Fibroblast of villous mesenchyme (primary cell): ENCODE data around the gene CCDC14. TPM values are rescaled to one million over a fixed set of nuclear protein-coding genes. Genes with fewer than 3 reads are reported as not detected.

ENCODE experiments used
- DNase-seq: peaks from one replicate; pipeline ENCODE4 v3.0.0-alpha.2; 2010; ENCODE audit warnings: low read depth
- H3K4me3 ChIP-seq: 2 replicates; pipeline ENCODE4 v1.5.1; 2011; ENCODE audit warnings: low read depth, mild to moderate bottlenecking, low read length
- CTCF ChIP-seq: IDR thresholded peaks from 2 replicates; pipeline ENCODE4 v1.5.1; 2012; ENCODE audit warnings: low read depth, mild to moderate bottlenecking, low read length; ENCODE audit not compliant: insufficient read depth
- total RNA-seq: library from RNA; depleted of rRNA; stranded (reverse); fragments of >200 nt; gene quantifications from 2 replicates; pipeline ENCODE4 v1.2.3, GENCODE V29; 2012

CCDC14 gene
- total RNA-seq, 1 donor = 130 TPM

GRCh38 chr3:123949641-123950040 lies 11.4 kb downstream of the CCDC14 start:
- TF ChIP-seq CTCF = no peak
- no peak overlapping the region for H3K4me3 ChIP-seq
- peak; percentile 18 for DNase-seq

- DNase-seq = no peak
- H3K4me3 ChIP-seq = no peak overlapping the region
- no peak for TF ChIP-seq CTCF
Observed at GRCh38 chr3:123948449-123948848, 12.6 kb downstream of the CCDC14 start.

DNA sequence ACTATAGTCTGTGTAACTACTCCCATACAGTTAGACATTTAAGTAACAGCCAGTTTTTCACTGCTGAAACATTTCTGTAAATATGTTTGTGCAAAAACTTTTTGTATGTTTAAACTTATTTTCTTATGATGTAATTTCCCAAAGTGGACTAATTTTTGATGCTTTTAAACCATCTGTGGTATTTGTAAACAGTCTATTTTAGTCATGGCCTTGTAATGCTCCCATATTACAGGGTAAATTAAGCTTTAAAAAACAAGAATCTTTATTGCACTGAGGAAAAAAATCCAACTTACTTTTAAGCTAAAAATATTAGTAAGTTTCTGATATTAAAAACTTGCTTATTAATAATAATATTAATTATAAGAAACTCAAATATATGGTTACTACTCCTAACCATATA lies 13.5 kb downstream of the CCDC14 start:
- no peak overlapping the region for H3K4me3 ChIP-seq
- DNase-seq = peak; percentile 42
- no peak for TF ChIP-seq CTCF

DNA sequence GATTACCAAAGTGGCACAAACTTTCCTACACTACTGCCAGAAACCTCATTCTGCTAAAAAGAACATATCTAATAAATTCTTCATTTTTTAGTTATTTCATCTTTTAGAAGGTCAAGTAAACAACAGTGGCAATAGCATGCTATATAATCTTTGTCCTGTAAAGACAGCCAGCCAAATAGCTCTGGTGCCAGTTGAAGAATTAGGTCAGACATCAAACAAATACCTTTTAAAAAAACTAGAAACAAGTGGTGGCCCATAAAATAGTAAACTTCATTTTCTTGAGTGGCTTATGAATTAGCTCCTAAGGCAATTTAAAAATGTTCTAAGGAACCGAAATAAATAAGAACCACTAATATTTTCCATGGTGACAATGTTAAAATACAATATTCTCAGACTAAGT lies 19.5 kb downstream of the CCDC14 start:
- no peak for TF ChIP-seq CTCF
- no peak overlapping the region for H3K4me3 ChIP-seq
- no peak for DNase-seq

- no peak overlapping the region for H3K4me3 ChIP-seq
- peak; percentile 18 for DNase-seq
- TF ChIP-seq CTCF = peak; percentile 33
Observed at GRCh38 chr3:123941121-123941520, 19.9 kb downstream of the CCDC14 start.

GRCh38 chr3:123939706-123940105 lies 21.3 kb downstream of the CCDC14 start:
- no peak for DNase-seq
- TF ChIP-seq CTCF = no peak
- H3K4me3 ChIP-seq = no peak overlapping the region

- no peak overlapping the region for H3K4me3 ChIP-seq
- TF ChIP-seq CTCF = no peak
- peak; percentile 65 for DNase-seq
Observed at GRCh38 chr3:123936400-123936799, 24.6 kb downstream of the CCDC14 start.
